ENCODE results near the gene KAZN.
A peak's percentile ranks its signal among the peaks of the same experiment; 100 is the strongest.
"Not testable (repeated sequence)": the region's sequence is repeated elsewhere in the genome, so short reads cannot be mapped to it uniquely, and the experiment has no call there.

KAZN gene

GRCh38 chr1:15125101-15125745, 526.7 kb downstream of the KAZN start:
- FAIRE-seq = no peak

- FAIRE-seq = no peak
These were observed 529.6 kb downstream of the KAZN start for GRCh38 chr1:15128077-15128476.

GRCh38 chr1:15128520-15129313, 530.2 kb downstream of the KAZN start:
- no peak for FAIRE-seq

GRCh38 chr1:15129944-15130343, 531.5 kb downstream of the KAZN start:
- no peak for FAIRE-seq

- FAIRE-seq = no peak
These were observed 532.1 kb downstream of the KAZN start for GRCh38 chr1:15130607-15131006.

- FAIRE-seq = no peak
These were observed 534.5 kb downstream of the KAZN start for GRCh38 chr1:15132965-15133364.

GRCh38 chr1:15134285-15134684, 535.8 kb downstream of the KAZN start:
- no peak for FAIRE-seq

- not testable (repeated sequence) for FAIRE-seq
These were observed 537.1 kb downstream of the KAZN start for GRCh38 chr1:15135604-15136003.

- no peak for FAIRE-seq
These were observed 539.3 kb downstream of the KAZN start for GRCh38 chr1:15137809-15138208.

GRCh38 chr1:15139654-15140350, 541.3 kb downstream of the KAZN start:
- no peak for FAIRE-seq

- no peak for FAIRE-seq
These were observed 543.6 kb downstream of the KAZN start for GRCh38 chr1:15141935-15142539.

- no peak for FAIRE-seq
These were observed 546.8 kb downstream of the KAZN start for GRCh38 chr1:15145327-15145726.

- FAIRE-seq = no peak
These were observed 547.7 kb downstream of the KAZN start for GRCh38 chr1:15146142-15146680.

- no peak for FAIRE-seq
These were observed 548.5 kb downstream of the KAZN start for GRCh38 chr1:15146971-15147376.

GRCh38 chr1:15148004-15148403, 549.5 kb downstream of the KAZN start:
- FAIRE-seq = no peak

- FAIRE-seq = no peak
These were observed 550.0 kb downstream of the KAZN start for GRCh38 chr1:15148475-15148874.

GRCh38 chr1:15148941-15149340, 550.5 kb downstream of the KAZN start:
- no peak for FAIRE-seq

- FAIRE-seq = no peak
These were observed 551.9 kb downstream of the KAZN start for GRCh38 chr1:15150376-15150775.

- no peak for FAIRE-seq
These were observed 552.9 kb downstream of the KAZN start for GRCh38 chr1:15151377-15151806.

GRCh38 chr1:15151871-15152270, 553.4 kb downstream of the KAZN start:
- FAIRE-seq = no peak

- FAIRE-seq = peak; percentile 60
These were observed 554.1 kb downstream of the KAZN start for GRCh38 chr1:15152318-15153183.

Data from islet of Langerhans (tissue), 1 donor.